Activated effector memory CD4-positive, alpha-beta T cell treated with anti-CD3 and anti-CD28 coated beads, Interleukin-2, amount 50 U/mL, for 16 hours (primary cell): ENCODE measurements around the gene AMIGO1.
A peak's percentile ranks its signal among the peaks of the same experiment; 100 is the strongest.

Experiments
- DNase-seq: peaks from one replicate; pipeline ENCODE4 v3.0.0-alpha.2; 2020

AMIGO1 gene

DNA sequence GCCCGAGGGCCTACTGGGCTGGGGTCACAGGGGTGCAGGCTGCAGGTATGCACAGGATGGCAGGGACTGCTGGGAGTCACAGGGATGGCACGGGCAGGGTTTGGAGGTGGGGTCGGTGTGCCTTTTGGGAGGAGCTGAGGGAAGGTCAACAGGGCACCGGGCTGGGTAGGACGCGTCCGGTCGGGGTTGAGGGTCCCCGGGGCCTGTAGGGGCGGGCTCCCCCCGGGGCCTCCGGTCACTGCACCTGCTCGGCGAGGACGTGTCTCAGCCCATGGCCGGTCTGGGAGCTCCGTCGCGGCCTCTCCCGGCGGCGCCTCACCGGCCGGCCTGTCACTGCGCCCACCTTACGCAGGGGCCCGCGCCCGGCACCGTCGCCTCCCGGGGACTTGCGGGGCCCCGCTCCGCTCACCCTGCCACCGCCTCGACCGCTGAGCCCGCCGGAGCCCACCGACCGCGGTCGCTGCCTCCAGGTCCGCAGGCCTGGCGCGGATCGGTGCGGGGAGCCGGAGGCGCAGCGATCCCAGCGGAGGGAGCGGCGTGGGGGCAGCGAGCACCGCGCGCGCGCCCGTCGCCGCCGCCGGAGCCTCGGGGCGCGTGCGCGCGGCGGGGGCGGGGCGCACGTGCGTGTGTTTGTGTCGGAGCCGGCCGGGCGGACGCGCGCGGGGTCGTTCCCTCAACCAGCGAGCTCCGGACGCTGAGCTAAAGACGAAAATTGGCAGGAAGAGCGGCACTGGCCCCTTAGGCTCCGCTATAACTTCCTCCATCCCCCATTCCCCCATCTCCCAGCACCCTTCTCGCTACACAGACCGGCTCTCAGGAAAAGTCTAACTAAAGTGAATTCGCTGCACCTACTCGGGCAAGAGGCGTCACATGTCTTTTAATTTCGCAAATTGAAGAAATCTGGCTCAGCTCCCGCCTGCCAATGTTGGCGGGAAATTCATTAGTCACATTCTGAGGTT, at the start of gene AMIGO1:
Gene AMIGO1 (minus strand): TSS at position 552 of the 959 bp plus-strand sequence. CDS start 815 bp downstream, outside the sequence.
- peak; percentile 86 for DNase-seq

DNA sequence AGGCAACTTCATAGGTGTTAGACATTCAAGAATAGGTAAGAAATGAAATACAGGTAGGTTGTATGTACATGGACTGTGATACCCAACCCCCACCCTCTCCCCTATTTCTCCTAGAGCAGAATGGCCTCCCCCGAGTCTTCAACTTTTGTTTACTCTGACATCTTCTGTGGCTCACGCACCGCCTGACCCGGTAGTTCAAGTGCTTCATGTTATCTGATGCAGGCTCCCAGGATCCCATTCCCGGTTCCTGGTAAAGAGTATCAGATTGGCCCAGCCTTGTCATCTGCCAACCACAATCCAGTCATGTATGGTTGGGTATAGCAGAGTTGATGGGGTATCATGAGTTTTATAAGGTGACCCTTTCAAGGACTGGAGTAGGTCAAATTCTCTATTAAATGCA, 48.0 kb upstream of the AMIGO1 start:
- DNase-seq = no peak

DNA sequence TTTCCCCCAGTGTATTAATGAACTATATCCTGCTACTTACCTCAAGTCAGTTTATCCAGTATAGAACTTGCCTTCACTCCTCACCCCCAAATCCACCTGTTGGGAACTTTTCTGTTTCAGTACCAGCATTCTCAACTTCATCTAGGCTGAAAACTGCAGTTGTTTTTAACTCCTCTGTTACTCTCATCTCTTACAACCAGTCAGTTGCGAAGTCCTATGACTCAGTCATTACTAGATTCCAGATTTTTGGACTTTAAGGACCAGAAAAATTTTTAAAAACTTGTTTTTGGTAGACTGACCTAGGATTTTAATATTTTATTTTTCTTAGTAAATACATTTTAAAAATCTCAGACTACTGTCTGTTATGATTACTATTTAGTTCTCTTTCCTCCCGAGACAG, 47.0 kb upstream of the AMIGO1 start:
- no peak for DNase-seq

DNA sequence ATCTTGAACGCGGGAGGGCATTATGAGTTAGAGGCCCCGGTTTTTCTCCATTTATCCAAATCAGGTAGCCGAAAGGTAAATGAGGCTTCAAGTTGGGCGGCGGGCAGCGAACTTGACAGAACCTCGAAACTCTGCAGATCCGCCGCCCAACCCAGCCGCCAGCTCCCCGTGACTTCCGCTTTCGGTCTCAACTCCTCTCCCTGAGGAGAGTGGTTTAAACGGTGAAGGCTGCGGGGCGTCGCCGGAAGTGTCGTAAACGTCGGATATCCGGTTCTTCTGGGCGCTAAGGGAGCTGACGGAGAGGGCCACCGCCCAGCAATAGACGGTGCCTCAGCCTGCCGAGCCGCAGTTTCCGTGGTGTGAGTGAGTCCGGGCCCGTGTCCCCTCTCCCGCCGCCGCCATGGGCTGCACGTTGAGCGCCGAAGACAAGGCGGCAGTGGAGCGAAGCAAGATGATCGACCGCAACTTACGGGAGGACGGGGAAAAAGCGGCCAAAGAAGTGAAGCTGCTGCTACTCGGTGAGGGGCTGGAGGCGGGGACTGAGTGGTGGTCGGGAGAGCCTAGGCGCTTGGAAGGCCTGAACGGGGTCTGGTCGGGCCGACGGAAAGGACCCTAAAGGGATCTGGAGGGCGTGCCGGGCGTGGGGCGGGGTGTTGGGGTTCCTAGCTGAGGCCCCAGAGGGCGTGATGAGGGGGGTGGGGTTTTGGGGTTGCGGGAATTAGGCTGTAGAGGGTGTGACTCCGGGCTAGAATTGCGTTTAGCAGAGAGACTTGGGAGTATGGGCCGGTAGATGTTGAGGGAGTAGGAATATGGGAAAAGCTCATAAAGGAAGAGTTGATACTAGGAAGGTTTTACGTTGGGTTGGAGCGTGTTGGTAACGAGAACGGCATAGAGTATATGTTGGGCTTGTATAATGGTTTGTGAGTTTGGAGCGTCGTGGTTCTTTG, 39.1 kb upstream of the AMIGO1 start, which contains the start of gene GNAI3:
Gene GNAI3 (plus strand): TSS at position 295 of the 947 bp plus-strand sequence. CDS start 106 bp downstream, at position 401.
- DNase-seq = peak; percentile 99

DNA sequence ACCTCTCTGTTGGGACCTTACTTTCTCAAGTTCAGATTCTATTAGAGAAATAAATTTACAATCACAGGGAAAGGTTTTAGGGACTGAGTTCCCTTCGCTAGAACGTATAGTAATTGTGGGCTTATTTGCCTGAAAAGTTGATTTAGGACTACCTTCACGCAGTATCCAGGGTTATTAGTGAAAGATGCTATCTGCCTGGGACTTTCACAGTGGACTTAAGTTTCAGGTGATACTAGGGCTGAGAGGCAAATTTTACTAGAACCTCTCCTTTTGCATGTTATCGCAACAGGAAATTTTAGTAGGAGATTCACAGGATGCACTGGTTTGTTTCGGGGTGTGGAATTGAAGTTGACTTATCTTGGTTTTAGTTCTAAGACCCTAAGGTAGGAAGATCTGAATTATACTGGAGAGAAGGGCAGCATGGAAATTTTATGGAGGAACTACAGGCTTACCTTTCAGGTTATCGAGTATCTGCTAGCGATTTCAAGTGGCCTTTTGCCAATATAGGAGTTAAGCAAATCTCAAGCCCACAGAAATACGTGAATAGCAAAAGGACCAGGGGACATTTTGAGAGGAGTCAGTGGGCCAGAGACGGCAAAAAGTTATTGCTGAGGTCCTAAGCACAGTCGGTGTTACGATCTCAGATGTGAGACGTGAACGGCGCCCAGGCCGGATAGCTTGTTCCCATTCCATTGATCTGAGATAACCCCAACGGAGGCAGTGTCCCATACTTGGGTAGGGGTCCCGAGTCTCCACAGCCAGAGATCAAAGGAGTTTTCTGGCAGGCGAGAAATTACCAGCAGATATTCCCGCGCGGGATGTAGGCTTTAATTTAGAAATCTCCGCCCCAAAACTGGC, 38.2 kb upstream of the AMIGO1 start:
- peak; percentile 71 for DNase-seq

- DNase-seq = peak; percentile 95
Observed at GRCh38 chr1:109546311-109547109, 37.0 kb upstream of the AMIGO1 start.

GRCh38 chr1:109543988-109544735, 34.6 kb upstream of the AMIGO1 start:
- DNase-seq = no peak

DNA sequence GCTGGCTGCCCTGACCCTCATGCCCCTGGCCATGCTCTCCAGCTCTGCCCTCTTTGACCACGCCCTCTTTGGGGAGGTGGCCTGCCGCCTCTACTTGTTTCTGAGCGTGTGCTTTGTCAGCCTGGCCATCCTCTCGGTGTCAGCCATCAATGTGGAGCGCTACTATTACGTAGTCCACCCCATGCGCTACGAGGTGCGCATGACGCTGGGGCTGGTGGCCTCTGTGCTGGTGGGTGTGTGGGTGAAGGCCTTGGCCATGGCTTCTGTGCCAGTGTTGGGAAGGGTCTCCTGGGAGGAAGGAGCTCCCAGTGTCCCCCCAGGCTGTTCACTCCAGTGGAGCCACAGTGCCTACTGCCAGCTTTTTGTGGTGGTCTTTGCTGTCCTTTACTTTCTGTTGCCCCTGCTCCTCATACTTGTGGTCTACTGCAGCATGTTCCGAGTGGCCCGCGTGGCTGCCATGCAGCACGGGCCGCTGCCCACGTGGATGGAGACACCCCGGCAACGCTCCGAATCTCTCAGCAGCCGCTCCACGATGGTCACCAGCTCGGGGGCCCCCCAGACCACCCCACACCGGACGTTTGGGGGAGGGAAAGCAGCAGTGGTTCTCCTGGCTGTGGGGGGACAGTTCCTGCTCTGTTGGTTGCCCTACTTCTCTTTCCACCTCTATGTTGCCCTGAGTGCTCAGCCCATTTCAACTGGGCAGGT, 33.9 kb upstream of the AMIGO1 start:
- no peak for DNase-seq

GRCh38 chr1:109542657-109543056, 33.1 kb upstream of the AMIGO1 start:
- DNase-seq = no peak

GRCh38 chr1:109541102-109541501, 31.6 kb upstream of the AMIGO1 start:
- DNase-seq = no peak

DNA sequence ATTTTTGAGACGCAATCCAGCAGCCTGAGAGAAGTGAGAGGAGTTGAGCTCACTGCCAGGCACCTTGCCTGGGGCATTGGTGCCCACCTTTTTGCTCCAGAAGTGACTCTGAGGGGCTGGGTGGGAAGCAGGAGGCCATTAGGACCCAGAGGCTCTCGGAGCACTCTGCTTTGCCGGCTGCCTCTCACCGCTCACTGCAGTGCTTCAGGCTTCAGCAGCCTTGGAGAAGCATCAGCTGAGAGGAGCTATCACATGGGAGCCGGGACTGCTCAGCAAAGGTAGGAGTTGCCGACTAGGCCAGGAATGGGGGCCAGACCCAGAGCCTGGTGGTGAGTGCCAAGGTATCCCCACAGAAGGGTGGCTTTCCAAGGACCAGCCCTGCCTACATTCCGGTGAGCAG, 30.1 kb upstream of the AMIGO1 start, which contains the start of gene GPR61:
Gene GPR61 (plus strand): TSS at position 197 of the 400 bp plus-strand sequence. CDS start 3,151 bp downstream, outside the sequence.
- no peak for DNase-seq

DNA sequence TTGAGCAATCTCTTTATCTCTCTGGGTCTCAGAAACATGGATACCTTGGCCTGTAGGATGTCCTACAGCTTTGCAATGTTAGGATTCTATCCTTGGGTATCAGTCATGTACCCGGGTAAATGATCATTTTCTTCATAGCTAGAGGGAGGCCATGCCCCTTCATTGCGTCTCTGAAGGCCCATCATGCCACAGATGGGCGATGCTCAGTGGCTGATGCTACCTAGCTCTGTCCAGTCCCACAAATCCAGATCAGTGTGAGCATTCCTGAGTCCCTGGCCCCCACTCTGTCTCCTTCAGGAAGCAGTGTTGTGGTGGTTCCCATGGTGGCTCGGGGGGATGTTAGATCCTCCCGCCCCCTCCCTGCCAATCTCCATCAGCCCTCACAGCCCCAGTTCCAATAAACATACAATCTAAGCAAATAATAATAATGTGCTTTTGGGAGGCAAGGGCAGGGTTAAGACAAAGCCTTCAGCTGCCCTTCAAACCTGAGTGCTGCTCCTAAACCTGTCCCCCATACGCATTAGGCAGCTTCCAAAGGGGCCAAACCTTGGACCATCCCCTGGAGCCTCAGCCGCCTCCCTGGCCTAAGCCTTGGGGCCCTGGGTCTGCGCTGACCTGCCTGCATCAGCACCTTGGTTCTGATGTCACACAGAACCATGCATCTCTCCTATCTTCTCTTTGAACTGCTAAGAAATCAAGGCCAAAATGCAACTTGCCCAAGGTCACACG, 29.5 kb upstream of the AMIGO1 start:
- no peak for DNase-seq

- DNase-seq = no peak
Observed at GRCh38 chr1:109537450-109538178, 28.1 kb upstream of the AMIGO1 start.

DNA sequence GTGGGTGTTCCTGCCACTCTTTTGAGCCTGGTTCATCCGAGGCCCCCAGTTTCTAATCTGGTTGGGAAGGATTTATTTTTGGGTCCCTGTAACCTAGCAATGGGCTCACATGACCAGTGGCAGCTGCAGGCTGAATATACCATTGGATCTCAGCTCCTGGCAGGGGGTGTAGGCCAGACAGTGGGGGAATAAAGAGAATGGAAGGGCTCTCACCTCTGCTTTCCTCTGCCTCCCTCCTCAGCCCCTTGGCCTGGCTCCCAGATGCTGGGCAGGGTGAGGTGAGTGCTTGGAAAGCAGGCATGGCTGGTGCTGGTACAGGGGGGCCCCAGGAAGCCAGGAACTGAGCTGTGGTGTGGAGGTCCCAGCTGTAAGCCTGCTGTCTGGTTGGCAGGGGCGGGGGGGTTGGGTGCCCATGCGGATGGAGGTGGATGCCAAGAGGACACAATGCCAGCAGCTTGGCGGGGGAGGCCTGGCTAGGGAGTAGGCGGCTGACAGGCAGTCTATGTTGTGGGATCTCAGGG, 26.5 kb upstream of the AMIGO1 start:
- no peak for DNase-seq

DNA sequence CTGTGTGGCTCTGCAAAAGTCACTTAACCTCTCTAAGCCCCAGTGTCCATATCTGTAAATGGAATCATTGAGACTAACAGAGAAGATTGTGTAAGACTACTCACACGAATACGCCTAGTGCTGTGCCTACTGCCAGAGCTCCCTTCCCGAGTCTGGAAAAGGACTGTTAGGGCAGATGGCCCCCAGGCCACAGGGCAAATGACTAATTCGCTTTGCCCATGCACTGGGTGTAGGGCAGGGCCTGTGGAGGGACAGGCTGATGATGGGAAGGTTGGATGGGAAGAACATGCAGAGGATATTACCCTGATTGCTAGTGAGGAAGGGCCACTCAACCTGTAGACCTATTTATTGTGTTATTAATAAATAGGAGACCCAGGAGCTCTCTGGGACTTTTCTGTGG, 26.0 kb upstream of the AMIGO1 start:
- no peak for DNase-seq

- no peak for DNase-seq
Observed at GRCh38 chr1:109534307-109534858, 24.9 kb upstream of the AMIGO1 start.

DNA sequence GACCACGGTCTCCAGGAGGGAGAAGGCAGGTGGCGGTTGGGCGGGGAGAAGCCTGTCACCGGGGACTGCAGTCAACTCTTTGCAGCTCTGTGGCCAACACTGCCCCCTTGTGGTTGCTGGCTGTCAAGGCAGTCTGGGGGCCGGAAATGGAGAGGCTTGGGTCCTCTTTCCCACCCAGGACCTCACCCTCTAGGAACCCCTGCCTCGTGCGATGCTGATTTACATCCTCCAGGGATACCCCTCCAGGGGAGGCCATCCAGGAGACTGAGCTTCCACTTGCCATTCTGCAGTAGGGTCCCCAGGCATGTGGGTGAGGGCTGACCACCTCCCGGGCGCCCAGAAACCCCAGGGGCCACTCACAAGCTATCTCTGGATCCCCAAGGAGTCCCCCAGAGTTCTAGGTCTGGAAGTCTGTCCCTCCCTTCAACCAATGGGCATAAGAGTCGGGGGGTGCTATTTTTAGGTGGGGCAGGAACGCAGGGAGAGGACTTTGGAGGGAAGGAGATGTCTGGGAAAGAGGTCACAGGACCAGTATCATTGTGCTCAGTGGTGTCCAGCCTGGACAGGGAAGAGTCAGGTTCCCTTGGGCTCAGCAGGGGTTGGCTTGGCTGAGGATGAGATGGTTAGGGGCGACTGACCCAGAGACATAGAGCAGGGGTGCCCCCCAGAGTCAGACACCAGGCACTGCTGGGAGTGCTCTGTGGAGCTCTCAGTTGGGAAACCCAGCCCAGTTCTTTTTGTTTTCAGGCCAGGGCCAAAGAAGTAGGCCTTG, 23.0 kb upstream of the AMIGO1 start:
- peak; percentile 96 for DNase-seq
